ENCODE data around the gene PRPS2. TPM values are rescaled to one million over a fixed set of nuclear protein-coding genes. Genes with fewer than 3 reads are reported as not detected.

PRPS2 gene
- 53.8 and 54.0 TPM in 2 replicates for total RNA-seq (2014; rRNA removed; shearing (Covaris generic))

DNA sequence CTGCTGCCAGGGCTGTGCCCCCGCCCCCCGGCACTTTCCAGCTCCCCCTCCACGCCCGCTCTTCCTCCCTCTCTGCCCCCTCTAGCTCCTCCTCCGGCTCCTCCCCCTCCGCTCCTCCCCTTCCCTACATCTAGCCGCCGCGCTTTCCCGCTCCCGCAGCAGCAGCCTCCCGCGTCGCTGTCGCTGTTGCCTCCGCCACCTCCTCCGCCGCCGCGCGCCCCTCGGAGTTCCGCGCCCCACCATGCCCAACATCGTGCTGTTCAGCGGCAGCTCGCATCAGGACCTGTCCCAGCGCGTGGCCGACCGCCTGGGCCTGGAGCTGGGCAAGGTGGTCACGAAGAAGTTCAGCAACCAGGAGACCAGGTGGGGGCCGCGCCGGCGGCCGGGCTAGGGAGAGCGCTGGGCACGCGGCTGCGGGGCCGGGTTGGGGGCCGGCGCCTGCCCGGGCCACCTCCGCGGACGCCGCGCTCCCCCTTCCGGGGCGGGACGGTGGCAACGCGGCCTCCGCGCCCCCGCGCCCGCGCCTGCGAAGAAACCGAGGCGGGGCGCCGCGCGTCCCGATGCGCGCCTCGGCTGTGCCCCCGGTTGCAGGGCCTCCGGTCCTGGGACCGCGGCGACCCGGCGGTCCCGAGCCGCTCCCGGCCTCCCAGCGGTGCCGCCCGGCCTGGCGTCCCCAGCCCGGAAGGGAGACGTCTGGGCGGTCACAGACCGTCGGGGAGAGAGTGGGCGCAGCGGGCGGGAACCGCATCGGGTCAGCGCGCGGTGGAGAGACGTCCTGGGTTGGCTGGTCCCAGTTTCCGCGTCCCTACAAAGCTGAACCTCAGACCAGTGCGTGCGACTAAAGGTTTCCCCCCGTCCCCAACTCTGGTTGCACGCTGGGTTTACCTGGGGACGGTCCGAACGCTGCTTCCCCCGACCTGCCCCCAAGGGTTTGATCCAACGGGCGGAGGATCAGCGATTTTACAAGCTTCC, at the start of gene PRPS2:
TSS of gene PRPS2 (plus strand) at position 156 of the 972 bp plus-strand sequence. CDS start at position 242, 86 bp downstream.
- peak; percentile 63 for DNase-seq (ENCODE audit: low read depth)

DNA sequence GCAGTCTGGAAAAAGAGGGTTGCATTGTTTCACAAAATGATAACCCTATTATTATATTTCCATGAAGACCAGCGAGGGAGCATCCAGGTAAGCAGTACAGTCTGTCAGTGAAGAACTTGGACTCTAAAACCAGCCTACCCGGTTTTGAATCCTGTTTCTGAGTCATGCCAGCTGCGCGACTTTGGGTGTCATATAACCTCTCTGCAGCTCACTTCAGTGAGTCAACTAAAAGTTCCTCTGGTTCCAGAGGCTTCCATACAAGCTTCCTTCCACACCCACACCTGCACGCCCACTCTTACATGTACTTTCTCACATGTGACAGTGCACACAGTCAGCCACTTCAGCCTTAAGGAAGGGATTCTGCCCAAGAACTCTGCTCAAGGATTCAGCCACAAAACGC, 49.8 kb upstream of the PRPS2 start:
- no peak for DNase-seq (ENCODE audit: low read depth)

DNA sequence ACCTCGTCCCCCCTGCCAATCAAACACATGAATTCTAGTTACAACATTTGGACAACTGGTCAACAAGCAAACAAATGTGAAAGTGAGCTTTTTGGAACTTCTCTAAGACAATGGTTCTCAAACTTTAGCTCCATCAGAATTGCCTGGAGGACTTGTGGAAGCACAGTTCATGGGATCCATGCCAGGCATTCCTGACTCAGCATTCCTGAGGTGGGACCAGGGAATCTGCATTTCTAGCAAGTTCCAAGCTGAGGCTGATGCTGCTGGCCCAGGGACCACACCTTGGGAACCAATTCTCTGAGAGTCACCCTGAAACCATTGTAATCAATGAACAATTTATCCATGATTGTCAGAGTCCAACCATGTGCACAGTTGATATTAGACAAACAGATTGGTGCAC, 43.8 kb upstream of the PRPS2 start:
- no peak for DNase-seq (ENCODE audit: low read depth)

DNA sequence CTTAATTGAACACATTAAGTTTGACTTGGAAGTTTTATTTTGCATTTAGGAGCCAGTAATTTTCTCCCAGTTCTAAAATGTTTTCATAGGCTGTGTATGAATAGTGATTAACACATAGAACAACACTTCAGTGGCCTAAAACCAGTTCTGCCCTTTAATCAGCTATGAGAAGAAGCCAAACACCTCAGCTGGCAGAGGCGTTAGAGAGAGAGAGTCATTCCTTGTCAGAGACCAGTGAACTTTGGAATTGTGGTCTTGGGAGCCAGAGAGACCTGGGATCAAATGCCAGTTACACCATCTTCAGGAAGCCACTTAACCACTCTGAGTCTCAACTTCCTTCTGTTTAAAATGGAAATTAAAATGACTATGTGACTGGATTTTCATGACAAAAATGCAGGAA, 39.3 kb upstream of the PRPS2 start:
- no peak for DNase-seq (ENCODE audit: low read depth)

DNA sequence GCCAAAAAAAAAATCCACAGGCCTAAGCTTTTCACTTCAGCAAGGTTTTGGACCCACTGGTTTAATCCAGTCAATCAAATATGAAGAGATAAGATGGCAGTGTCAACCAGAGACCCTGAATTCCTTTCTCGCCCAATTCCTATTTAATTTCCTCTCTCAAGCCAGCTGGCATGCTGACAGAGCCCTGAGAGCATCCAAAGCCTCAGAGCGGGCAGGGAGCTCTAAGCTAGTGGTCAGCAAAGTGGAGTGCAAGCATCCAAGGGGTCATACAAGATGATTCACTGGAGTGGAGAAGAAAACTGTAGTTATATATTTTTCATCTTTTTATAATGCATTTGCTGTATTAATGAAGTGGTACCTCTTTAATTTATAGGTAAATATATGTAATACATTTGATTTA, 37.8 kb upstream of the PRPS2 start:
- DNase-seq (ENCODE audit: low read depth): no peak

DNA sequence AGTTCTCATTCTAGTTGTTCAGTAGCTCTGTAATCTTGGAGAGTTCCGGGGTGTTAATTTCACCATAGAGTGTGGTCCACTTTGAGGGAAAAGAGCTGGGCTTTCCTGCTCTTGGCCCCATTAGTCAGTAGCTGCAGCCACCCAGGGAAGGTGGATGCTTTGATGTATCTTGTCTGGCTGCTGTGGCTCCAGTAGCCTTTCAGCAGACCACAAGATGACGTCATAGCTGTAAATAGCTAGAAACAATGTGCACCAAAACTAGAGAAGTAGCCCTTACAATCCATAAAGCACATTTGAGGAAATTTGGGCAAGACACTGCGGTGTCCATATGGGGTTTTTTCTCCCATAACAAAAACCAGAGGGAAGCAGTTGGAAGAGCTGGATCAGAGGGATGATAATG, 32.9 kb upstream of the PRPS2 start:
- DNase-seq (ENCODE audit: low read depth): peak; percentile 33

DNA sequence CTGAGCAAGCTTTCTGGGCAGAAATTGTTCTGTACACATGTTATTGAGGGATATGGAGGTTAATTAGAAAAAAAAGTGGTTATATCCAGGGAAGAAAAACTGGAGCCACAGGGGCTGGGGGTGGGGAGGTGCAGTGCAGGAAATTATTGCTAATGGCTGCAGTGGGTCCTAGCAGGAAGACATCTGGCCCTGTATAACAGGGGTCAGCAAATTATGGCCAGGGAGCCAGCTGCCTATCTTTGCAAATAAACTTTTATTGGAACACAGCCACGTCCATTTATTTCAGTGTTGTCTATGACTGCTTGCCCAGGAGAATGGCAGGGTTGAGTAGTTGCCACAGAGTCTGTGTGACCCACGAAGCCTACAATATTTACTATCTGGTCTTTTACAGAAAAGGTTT, 23.4 kb upstream of the PRPS2 start:
- DNase-seq (ENCODE audit: low read depth): no peak

DNA sequence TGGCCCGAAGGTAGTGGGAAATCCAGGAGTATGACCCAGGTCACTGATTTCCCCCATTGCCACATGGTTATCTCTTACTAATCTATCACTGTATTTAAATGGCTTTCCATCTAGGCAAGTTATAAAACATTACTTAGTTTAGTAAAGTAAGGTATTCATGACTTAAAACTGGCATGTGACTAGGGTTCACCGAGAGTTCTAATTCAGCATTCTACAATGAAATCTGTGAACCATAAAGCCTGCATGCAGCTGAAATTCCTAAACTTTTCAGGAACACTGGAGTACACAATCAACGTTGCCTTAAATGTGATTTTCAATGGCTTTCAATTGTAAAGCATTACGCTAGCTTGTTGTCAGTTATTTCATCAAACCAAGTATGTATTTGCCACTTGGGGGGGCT, 22.7 kb upstream of the PRPS2 start:
- no peak for DNase-seq (ENCODE audit: low read depth)

DNA sequence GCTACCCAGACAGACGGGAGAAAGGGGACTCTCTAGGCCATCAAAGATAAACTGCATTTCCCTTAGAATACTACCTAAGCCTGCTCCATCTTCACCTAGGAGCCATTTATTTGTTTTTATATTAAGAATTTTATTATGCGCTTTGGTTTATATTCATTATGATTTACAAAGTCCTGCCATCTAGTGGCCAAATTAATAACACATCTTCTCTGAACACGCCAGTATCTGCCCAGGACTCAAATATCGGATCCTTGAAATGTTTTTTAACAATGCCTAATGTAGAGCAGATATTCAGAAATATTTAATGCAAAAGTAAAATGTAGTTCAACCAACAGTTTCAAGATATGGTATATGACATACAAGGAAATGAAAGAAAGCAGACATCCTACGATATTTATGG, 20.8 kb upstream of the PRPS2 start:
- peak; percentile 18 for DNase-seq (ENCODE audit: low read depth)

DNA sequence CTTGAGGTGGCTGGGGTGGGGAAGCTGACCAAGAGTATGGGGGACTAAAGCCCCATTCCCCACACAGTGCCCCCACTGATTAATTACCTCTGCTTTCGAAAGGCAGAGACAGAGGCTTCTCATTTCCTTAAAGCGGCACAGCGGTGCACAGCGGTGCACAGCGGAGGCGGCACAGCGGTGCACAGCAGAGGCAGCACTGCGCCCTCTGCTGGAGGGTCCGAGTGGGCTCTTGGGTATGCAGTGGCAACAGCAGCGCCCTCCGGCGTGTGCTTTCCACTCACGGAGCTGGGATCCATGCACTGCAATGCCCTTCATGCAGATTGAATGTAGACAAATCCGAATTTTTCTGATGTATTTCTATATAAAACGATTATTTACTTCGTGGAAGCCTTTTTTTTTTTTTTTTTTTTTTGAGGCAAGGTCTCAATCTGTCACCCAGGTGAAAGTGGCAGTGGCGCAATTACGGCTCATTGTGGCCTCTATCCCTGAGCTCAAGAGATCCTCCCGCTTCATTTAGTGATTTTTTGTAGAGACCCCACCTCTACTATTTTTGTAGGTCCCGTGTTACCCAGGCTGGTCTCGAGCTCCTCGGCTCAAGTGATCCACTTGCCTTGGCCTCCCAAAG, 19.7 kb upstream of the PRPS2 start:
- peak; percentile 35 for DNase-seq (ENCODE audit: low read depth)

DNA sequence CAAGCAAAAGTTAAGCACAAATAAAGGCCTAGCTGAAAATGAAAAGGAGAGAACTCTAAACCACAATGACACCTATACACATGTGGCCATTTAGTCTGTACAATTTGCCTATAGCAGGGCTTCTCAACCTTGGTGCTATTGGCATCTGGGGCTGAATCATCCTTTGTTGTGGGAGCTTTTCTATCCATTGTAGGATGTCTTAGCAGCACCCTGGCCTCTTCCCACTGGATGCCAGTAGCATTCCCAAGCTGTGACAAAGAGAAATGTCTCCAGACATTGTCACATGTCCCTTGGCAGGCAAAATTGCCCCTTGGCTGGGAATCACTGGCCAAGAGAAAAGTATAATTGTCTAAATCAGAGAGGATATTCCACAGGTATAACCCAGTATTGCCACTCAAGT, 13.5 kb upstream of the PRPS2 start:
- DNase-seq (ENCODE audit: low read depth): no peak

DNA sequence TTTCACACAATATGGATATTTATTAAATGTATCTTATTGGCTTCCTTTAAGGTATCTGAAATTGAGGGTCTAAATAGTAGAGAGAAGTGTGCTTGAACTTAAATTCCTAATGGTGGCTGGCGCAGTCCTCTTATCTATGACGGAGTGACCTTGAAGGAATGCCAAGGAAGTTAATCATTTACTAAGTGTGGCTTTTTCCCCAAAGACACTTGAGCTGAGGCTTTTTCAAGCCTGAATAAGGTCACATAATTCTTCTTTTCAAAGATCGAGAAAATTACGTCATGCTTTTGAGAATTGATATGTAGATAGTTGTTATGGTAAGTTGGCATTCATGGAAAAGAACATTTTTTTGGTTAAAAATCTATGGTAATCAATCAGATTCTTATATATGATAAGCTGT, 11.7 kb upstream of the PRPS2 start:
- peak; percentile 13 for DNase-seq (ENCODE audit: low read depth)

DNA sequence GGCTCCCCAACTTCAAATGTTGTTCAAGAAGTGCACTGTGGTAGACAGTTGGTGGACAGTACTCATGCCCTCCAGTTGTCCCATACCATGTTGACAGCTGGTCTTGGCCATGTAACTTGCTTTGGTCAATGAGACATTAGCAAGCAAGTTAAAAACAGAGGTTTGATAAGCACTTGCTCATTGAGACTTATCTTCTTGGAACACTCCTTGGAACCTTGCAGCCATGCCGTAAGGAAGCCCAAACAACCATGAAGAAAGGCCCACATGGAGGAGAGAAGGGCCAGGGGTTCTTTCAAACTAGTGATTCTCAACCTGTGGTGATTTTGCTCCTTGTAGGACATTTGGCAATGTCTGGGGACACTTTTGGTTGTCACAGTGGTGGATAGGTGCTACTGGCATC, 2.6 kb upstream of the PRPS2 start:
- no peak for DNase-seq (ENCODE audit: low read depth)

DNA sequence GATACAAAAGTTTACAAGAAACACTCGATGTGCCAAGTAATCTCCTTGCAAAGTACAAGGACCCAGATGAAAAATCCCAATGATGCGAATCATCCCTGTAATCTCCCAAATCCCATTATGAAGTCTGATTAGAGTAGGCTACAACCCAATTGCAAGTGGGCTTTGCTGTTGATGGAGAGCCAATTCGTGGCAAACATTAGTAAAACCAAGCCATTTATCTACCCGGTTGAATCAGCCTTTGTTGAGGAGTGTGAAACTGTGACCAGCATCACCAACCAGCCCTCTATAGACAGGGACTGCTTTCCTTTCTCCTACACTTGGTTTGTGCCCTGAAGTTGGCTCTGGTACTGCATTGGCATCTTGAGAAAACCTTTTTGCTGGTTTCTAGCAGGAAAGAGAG, 1.2 kb upstream of the PRPS2 start:
- DNase-seq (ENCODE audit: low read depth): no peak

DNA sequence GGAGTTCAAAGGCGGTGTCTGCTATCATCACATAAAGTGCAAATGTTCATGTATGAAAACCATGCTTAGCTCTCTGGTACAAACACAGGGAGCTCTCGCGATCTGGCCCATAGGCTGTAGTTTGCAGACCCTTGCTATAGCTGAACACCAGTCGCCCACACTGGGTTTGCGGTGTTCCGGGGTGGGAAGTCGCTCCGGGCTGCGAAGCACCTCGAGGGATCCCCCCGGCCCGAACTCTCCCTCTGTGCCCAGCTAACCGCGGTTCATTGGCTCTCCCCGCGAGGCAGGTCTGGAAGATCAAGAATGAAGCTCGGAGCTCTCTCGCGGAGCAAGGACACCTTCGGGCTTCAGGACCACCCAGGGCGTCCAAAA, 341 bp upstream of the PRPS2 start:
- DNase-seq (ENCODE audit: low read depth): no peak

DNA sequence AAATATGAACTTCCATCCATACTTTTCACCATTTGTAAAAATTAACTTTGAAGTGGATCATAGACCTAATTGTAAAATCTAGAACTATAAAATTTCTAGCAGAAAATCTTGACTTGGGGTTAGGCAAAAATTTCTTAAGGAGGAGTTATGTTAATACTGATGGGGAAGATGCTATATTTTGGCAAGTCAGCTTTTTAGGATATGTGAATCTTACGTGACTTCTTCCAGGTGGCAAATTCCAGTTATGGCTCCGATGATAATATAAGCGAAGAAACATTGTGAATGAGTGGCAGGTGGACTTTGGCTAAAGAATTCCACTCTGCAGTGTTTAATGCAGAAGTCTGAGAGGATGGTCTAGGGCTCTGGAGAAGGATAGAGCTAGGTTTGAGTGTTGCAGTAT, 1.5 kb downstream of the PRPS2 start:
- DNase-seq (ENCODE audit: low read depth): no peak

DNA sequence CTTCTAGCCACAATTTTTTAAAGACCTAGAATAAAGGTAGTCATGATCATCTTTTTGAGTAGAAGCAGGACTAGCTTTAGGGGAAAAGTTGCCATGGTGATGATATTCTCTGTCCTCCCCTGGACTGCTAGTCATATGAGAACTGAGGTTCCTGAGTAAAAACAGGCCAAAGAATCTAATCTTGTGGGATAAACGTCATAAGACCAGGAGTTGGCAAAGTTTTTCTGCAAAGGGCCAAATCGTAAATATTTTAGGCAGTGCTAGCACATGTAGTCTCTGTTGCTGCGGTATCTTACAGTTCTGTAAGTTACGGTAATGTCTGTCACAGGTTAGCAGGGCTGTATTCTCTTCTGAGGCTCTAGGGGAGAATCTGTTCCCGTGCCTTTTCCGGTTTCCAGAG, 3.4 kb downstream of the PRPS2 start:
- no peak for DNase-seq (ENCODE audit: low read depth)

DNA sequence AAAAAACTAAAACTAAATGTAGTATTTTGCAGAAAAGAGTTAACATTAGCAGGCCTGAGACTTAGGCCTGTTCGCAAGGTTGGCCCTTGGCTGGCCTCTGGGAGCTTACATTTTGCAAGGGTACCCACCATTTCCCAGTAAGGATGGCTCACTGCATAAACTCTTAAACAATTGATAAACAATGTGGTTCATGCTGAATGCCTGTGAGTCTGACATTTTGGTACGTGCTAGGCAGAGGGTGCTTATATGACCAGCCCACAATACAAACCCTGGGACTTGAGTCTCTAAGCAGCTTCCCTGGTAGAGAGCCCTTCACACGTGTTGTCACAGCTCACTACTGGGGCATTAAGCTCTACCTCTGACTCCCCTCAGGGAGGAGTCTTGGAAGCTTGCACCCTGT, 7.4 kb downstream of the PRPS2 start:
- DNase-seq (ENCODE audit: low read depth): no peak

DNA sequence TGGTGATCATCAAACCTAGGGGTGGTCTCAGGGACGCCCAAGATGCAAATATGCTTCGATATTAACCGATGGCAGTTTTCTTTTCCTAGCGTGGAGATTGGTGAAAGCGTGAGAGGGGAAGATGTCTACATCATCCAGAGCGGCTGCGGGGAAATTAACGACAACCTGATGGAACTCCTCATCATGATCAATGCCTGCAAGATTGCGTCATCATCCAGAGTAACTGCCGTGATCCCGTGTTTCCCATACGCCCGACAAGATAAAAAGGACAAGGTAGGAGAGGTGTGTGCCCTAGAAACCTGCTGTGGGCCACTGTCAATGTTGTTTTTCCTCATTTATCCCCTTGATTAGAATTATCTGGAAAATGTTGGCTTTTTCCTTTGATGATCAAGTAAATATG, 7.9 kb downstream of the PRPS2 start:
- DNase-seq (ENCODE audit: low read depth): no peak

DNA sequence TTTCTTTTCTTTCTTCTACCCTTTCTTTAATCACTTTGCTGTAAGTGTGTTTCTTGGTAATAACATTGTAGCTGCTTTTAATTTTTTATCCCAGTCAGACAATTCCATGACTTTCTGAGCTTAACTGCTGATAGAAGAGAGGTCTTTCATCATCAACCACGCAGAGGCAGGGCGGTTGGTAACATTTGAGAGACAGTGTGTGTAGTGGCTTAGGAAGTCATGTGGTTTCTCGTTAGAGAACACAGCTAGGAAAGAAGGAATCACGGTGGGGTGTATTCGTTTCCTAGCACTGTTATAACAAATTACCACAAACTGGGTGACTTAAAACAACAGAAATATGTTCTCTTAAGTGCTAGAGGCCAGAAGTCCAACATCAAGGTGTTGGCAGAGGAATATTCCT, 11.5 kb downstream of the PRPS2 start:
- DNase-seq (ENCODE audit: low read depth): no peak

DNA sequence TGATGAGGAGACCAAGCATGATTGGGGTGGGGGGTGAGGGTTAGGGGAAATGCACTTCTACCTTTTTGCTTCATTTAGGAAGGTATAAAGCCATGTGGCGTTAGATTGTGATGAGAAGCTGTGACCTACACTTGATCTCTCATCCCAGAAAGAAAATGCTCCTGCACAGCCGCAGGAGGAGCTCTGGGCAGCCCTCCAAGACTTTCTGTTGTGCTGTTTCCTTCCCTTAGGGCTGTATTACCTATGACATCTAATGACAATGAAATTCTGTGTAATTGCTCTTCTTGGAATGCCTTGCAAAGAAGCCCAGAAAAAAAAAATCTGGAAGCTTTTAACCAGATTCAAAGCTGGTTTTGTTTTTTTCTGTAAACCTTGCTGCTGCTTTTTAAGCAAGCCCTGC, 13.4 kb downstream of the PRPS2 start:
- DNase-seq (ENCODE audit: low read depth): peak; percentile 70

DNA sequence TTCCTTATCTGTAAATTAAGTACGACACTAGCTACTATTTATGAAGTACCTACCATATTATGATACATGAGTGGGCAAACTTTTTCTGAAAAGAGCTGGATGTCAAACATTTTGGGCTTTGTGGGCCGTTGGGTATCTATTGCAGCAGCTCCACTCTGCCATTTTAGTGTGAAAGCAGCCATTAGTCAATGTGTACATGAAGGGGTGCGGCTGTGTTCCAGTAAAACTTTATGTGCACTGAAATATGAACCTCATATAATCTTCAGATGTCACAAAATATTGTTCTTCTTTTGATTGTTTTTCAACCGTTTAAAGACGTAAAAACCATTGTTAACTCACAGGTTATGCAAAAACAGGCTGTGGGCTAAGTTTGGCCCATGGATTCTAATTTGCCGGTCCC, 14.1 kb downstream of the PRPS2 start:
- no peak for DNase-seq (ENCODE audit: low read depth)

DNA sequence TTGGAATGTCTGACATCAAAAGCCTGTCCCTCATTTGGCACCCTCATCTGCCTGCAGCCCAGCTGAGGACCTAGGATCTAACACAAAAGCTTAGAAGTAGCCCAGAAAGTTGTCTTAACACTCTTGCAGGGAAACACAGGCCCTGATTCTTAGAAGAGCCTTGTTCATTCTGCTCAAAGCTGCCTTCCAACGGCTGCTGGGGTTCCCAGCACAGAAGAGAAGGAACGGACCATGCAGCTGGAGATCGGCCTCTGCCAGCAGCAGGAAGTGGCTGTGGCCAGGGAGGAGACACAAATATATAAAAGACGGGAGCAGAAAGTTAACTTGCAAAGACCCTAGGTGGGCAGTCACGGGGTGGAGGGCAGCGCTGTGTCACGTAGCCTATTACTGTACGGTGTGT, 20.4 kb downstream of the PRPS2 start:
- no peak for DNase-seq (ENCODE audit: low read depth)

Measured in RPMI7951 (cell line).